K562 (cell line): ENCODE data around the gene OR8A1. TPM values are rescaled to one million over a fixed set of nuclear protein-coding genes. Genes with fewer than 3 reads are reported as not detected.

ENCODE experiments used
- ATAC-seq: fragments of 200-7000 bp; cut with Tn5 transposase; 3 replicates; pipeline ENCODE4 v1.9.1; 2020; ENCODE audit warnings: moderate library complexity
- BruUV-seq: library from RNA; stranded (reverse); fragments of 400-500 nt; replicated peaks from 2 replicates; lab custom pipeline; 2021; lab: Mats Ljungman, UMichigan
- CTCF ChIA-PET: fragments of 300-600 bp; formaldehyde crosslinking; extraction: SDS; loops from one replicate; lab custom pipeline; 2021; ENCODE audit warnings: low intra/inter-chr PET ratio; lab: Yijun Ruan, JAX
- POLR2A ChIA-PET: fragments of 300-600, 350-650 bp; sonication (Branson Sonifier 250); formaldehyde crosslinking; extraction: SDS; loops from one replicate; lab custom pipeline; 2021; ENCODE audit warnings: antibody characterized with exemption, inconsistent platforms; lab: Yijun Ruan, JAX
- DNase-seq, 4 experiments: peaks; one replicate each; pipeline versions ENCODE4 v3.0.0 to v3.0.0-alpha.2; 2011 to 2018; ENCODE audit warnings: low spot score in 3 of 4, mixed read lengths in 3 of 4; ENCODE audit errors: extremely low read depth in 1 of 4
- FAIRE-seq: peaks from 2 replicates; lab custom pipeline; 2011; peaks lifted over from hg19 to GRCh38; lab: Jason Lieb, UNC
- H2AFZ ChIP-seq: 2 replicates; pipeline ENCODE4 v1.6.0; 2011; ENCODE audit warnings: low read depth, low read length, control low read depth, inconsistent platforms
- H3K27ac ChIP-seq: fragments of 200-600 bp; 3 replicates; pipeline ENCODE4 v1.8.0; 2011; ENCODE audit warnings: low read depth, mild to moderate bottlenecking, control low read depth, inconsistent platforms, low read length, moderate library complexity, mixed read lengths; ENCODE audit errors: extremely low read depth
- H3K27me3 ChIP-seq, 2 experiments: fragments of 300-600 bp in 1 of 2; 2 replicates in 1 of 2; 3 replicates in 1 of 2; pipeline versions ENCODE4 v1.6.0 to v1.8.0; 2011; ENCODE audit warnings: inconsistent platforms in 2 of 2, low read length in 2 of 2, mild to moderate bottlenecking in 1 of 2, mixed read lengths in 1 of 2, moderate library complexity in 1 of 2; ENCODE audit not compliant: control insufficient read depth in 2 of 2, insufficient read depth in 2 of 2
- H3K36me3 ChIP-seq: fragments of 300-600 bp; 3 replicates; pipeline ENCODE4 v1.8.0; 2011; ENCODE audit warnings: mild to moderate bottlenecking, low read length, inconsistent platforms; ENCODE audit not compliant: control insufficient read depth, insufficient read depth
- H3K4me1 ChIP-seq, 2 experiments: fragments of 200-600 bp in 1 of 2; replicated peaks in 1 of 2; 2 replicates in 1 of 2; 3 replicates in 1 of 2; pipeline versions ENCODE4 v1.5.1 to v1.8.0; 2011; ENCODE audit warnings: inconsistent platforms in 2 of 2, low read length in 2 of 2, mild to moderate bottlenecking in 1 of 2, mixed read lengths in 1 of 2, moderate library complexity in 1 of 2; ENCODE audit not compliant: control insufficient read depth in 2 of 2, insufficient read depth in 2 of 2
- H3K4me2 ChIP-seq: 2 replicates; pipeline ENCODE4 v1.6.1; 2011; ENCODE audit warnings: low read length, control low read depth, inconsistent platforms, mixed read lengths; ENCODE audit not compliant: insufficient read depth
- H3K4me3 ChIP-seq: fragments of 200-600 bp; sonication (generic), shearing (Covaris generic); 2 replicates; pipeline ENCODE4 v1.5.1; 2016; ENCODE audit warnings: control low read depth, inconsistent platforms
- H3K79me2 ChIP-seq: fragments of 200-600 bp; 3 replicates; pipeline ENCODE4 v1.8.0; 2011; ENCODE audit warnings: low read length, inconsistent platforms; ENCODE audit not compliant: control insufficient read depth, insufficient read depth
- H3K9ac ChIP-seq, 2 experiments: 2 replicates each; pipeline versions ENCODE4 v1.6.0 to v1.6.1; 2011; ENCODE audit warnings: low read depth in 2 of 2, low read length in 2 of 2, control low read depth in 1 of 2, inconsistent platforms in 1 of 2, mild to moderate bottlenecking in 1 of 2, mixed read lengths in 1 of 2; ENCODE audit not compliant: insufficient read depth in 1 of 2
- H3K9me1 ChIP-seq: one replicate; pipeline ENCODE4 v1.6.0; 2011; ENCODE audit warnings: inconsistent platforms, mild to moderate bottlenecking, low read length, moderate library complexity; ENCODE audit not compliant: control insufficient read depth, insufficient read depth
- H3K9me3 ChIP-seq: replicated peaks from 2 replicates; pipeline ENCODE4 v1.5.1; 2011; ENCODE audit warnings: low read depth, low read length, inconsistent platforms; ENCODE audit not compliant: control insufficient read depth, insufficient read depth
- H4K20me1 ChIP-seq: replicated peaks from 2 replicates; pipeline ENCODE4 v1.6.1; 2011; ENCODE audit warnings: low read length, inconsistent platforms, mixed read lengths; ENCODE audit not compliant: control insufficient read depth, insufficient read depth
- CXXC5 ChIP-seq: fragments of 250-450 bp; sonication (Bioruptor Pico); IDR thresholded peaks from 2 replicates; pipeline ENCODE4 v1.8.0; 2022; ENCODE audit warnings: inconsistent platforms, mild to moderate bottlenecking, moderate library complexity
- DMBX1 ChIP-seq: fragments of 250-450 bp; sonication (Bioruptor Pico); IDR thresholded peaks from 2 replicates; pipeline ENCODE4 v1.8.0; 2022; ENCODE audit warnings: inconsistent platforms, mild to moderate bottlenecking, moderate library complexity, borderline replicate concordance
- GMEB1 ChIP-seq: fragments of 250-450 bp; sonication (Bioruptor Pico); IDR thresholded peaks from 2 replicates; pipeline ENCODE4 v1.4.0; 2020; ENCODE audit warnings: mild to moderate bottlenecking
- SETDB1 ChIP-seq: IDR thresholded peaks from one replicate; pipeline ENCODE4 v1.6.1; 2012; ENCODE audit warnings: low read length, control low read depth, inconsistent platforms
- SMAD4 ChIP-seq: fragments of 250-450 bp; sonication (Bioruptor Pico); conservative IDR thresholded peaks from 2 replicates; pipeline ENCODE4 v1.8.0; 2021; ENCODE audit warnings: inconsistent platforms, mild to moderate bottlenecking, moderate library complexity
- TEAD1 ChIP-seq, 2 experiments: fragments of 450-650 bp in 1 of 2; sonication (generic) in 1 of 2; formaldehyde crosslinking; IDR thresholded peaks; 2 replicates each; pipeline versions ENCODE4 v1.4.0 to v1.8.0; 2020 to 2022; ENCODE audit warnings: mild to moderate bottlenecking in 2 of 2, missing genetic modification reagents in 1 of 2
- ZNF212 ChIP-seq: fragments of 450-650 bp; formaldehyde crosslinking; IDR thresholded peaks from 2 replicates; pipeline ENCODE4 v1.4.0; 2020; ENCODE audit warnings: mild to moderate bottlenecking
- ZNF24 ChIP-seq: fragments of 450-650 bp; IDR thresholded peaks from 2 replicates; pipeline ENCODE4 v1.6.1; 2016
- ZNF76 ChIP-seq: fragments of 250-450 bp; sonication (Bioruptor Pico); IDR thresholded peaks from 2 replicates; pipeline ENCODE4 v1.4.0; 2020; ENCODE audit warnings: mild to moderate bottlenecking, moderate library complexity, borderline replicate concordance
- WGBS: fragments of 100-300 bp; shearing (Covaris generic); methylation state at CpG from one replicate; pipeline ENCODE4 v1.1.6; 2016; ENCODE audit warnings: low coverage, mixed read lengths; ENCODE audit not compliant: insufficient coverage; ENCODE audit errors: missing lambda C conversion rate; 5-methylcytosine and 5-hydroxymethylcytosine counted together
- in situ Hi-C: fragments of 300-500 bp; cut with MboI; formaldehyde crosslinking; loops from 4 replicates; pipeline ENCODE4 v1.15.0; 2018; ENCODE audit warnings: inconsistent platforms, mixed read lengths
- intact Hi-C: fragments of 100-400 bp; cut with micrococcal nuclease; formaldehyde crosslinking; loops from 2 replicates; pipeline ENCODE4 v1.14.2; 2022
- polyA plus RNA-seq, 8 experiments: library from polyadenylated mRNA; depleted of rRNA in 4 of 8; stranded (reverse) in 5 of 8; unstranded in 3 of 8; fragments of >200 nt; fragmentation: Nextera tagmentation in 2 of 8; fragmentation: Illumina TruSeq in 1 of 8; extraction: Ambion mirVana in 2 of 8; extraction: Trizol in 1 of 8; gene quantifications; 2 replicates each; pipeline versions ENCODE4 v1.2.1 to v1.2.3, GENCODE V29; 2011 to 2014; ENCODE audit warnings: inconsistent platforms in 1 of 8, missing spikeins in 1 of 8
- total RNA-seq, 7 experiments: library from RNA; depleted of rRNA in 6 of 7; stranded (reverse); fragments of >200 nt in 6 of 7; fragmentation: Illumina TruSeq in 2 of 7; extraction: Trizol in 2 of 7; gene quantifications; 2 replicates each; pipeline versions ENCODE4 v1.2.1 to v1.2.3, GENCODE V29; 2011 to 2021; ENCODE audit warnings: low replicate concordance in 1 of 7

Gene OR8A1
- total and polyA plus RNA-seq, 9 of the 15 experiments (the other 6 are each of a cell fraction or from before 2014, with no cell fraction given), result 0.27 to 2.7 (median 1.4) TPM

- Histone ChIP-seq H2AFZ (no peak overlapping the region), H3K79me2 (no peaks in the 10 kb centered on the region), H3K4me3 (no peak overlapping the region), H3K4me1 (no peaks in the 10 kb centered on the region), H3K4me2 (no peak overlapping the region), H3K27ac (no peak overlapping the region), H3K27me3 (no peaks in the 10 kb centered on the region), H3K9me3 (no peaks in the 10 kb centered on the region), H3K9me1 (no peaks in the 10 kb centered on the region), H3K9ac (no peak overlapping the region), H3K36me3 (no peaks in the 10 kb centered on the region), H4K20me1 (no peaks in the 10 kb centered on the region)
- ChIA-PET CTCF (no interaction called here), POLR2A (interaction anchor here (0.7 kb wide), 1 partner anchor 81 kb away, joined by 4 read pairs; no protein-coding TSS in a partner anchor)
- no peak for FAIRE-seq
- 0 out of 2 replicates have a peak, but pooled peaks have one; percentile 17 for TF ChIP-seq GMEB1 (CRISPR knock-in tag)
- no peak for TF ChIP-seq SETDB1
- 0 out of 2 replicates have a peak, but pooled peaks have one; percentile 31 for TF ChIP-seq ZNF212
- 0 out of 2 replicates have a peak, but pooled peaks have one; percentile 35 for TF ChIP-seq ZNF76
- no peak for TF ChIP-seq TEAD1 (CRISPR knock-in tag; IDR thresholded peaks at IDR 0.05)
- peak; percentile 40; the same call in 1 of the 2 replicates for TF ChIP-seq SMAD4
- TF ChIP-seq ZNF24, result peak; percentile 93
- TF ChIP-seq DMBX1 (CRISPR knock-in tag), result 0 out of 2 replicates have a peak, but pooled peaks have one; percentile 67
- peak; percentile 10; the same call in 1 of the 2 replicates for TF ChIP-seq CXXC5 (CRISPR knock-in tag)
- DNase-seq, result no peak
- ATAC-seq, result peak; percentile 84
- 53% methylated on average over 6 of the region's 6 CpGs for WGBS
- in situ Hi-C loops (no loop called here), intact Hi-C loops (no loop called here)
- no TSS peak for BruUV-seq
Observed at GRCh38 chr11:124551189-124551588, 18.6 kb upstream of the OR8A1 start.
